ENCODE measurements around the gene ASPRV1. TPM values are rescaled to one million over a fixed set of nuclear protein-coding genes. Genes with fewer than 3 reads are reported as not detected.
"Not testable (repeated sequence)": the region's sequence is repeated elsewhere in the genome, so short reads cannot be mapped to it uniquely, and the experiment has no call there.

Gene ASPRV1
- total and polyA plus RNA-seq, 2 donors (not counting 3 experiments of a cell fraction or from before 2014, with no cell fraction given) = 0.15 to 0.22 TPM

- H2AFZ ChIP-seq (ENCODE audit: low read depth, low read length) = no peak overlapping the region
- CTCF ChIA-PET = no interaction called here
- dilution Hi-C loops (cut with MboI; ENCODE audit: extremely low pct_ligation_motif_present, low sequenced_read_pairs) = no loop called here
Observed at GRCh38 chr2:69952336-69953115, 8.9 kb downstream of the ASPRV1 start.

GRCh38 chr2:69950671-69951070 lies 10.8 kb downstream of the ASPRV1 start:
- peaks cover 17% of the 10 kb centered on the region for H3K4me1 ChIP-seq (ENCODE audit: control insufficient read depth, extremely low read depth, insufficient read depth, low read length)
- POLR2A ChIA-PET = interaction anchor here (0.7 kb wide), 1 partner anchor 73 kb away, joined by 8 read pairs; no protein-coding TSS in a partner anchor
- H3K36me3 ChIP-seq (ENCODE audit: control insufficient read depth in 2 of 2, extremely low read depth in 1 of 2, insufficient read depth in 2 of 2, low read length in 2 of 2); FAIRE-seq; BruUV-seq (replicated peaks); dilution Hi-C loops (cut with MboI; ENCODE audit: extremely low pct_ligation_motif_present, low sequenced_read_pairs); DNase-seq (ENCODE audit: low read depth, low spot score); H3K27me3 ChIP-seq (ENCODE audit: control insufficient read depth in 2 of 2, insufficient read depth in 2 of 2, low read length in 2 of 2); H3K4me2 ChIP-seq (ENCODE audit: insufficient read depth, low read length); intact Hi-C loops (cut with micrococcal nuclease); H2AFZ ChIP-seq (ENCODE audit: low read depth, low read length); H3K79me2 ChIP-seq (ENCODE audit: control insufficient read depth, insufficient read depth, low read length); H3K9me3 ChIP-seq (replicated peaks; ENCODE audit: control insufficient read depth, insufficient read depth, low read length); H3K27ac ChIP-seq (ENCODE audit: insufficient read depth, low read depth, low read length); H3K9ac ChIP-seq (replicated peaks; ENCODE audit: extremely low read depth, insufficient read depth, low read length); H3K4me3 ChIP-seq (replicated peaks in 1 of 3; ENCODE audit: insufficient read depth in 1 of 3, low read depth in 1 of 3, low read length in 3 of 3); CTCF ChIA-PET; H3K9me1 ChIP-seq (replicated peaks; ENCODE audit: control insufficient read depth, extremely low read depth, insufficient read depth, low read length); H4K20me1 ChIP-seq (replicated peaks; ENCODE audit: control insufficient read depth, extremely low read depth, insufficient read depth, low read length): not testable (repeated sequence)

More at GRCh38 chr2:69952336-69953115, 8.9 kb downstream of the ASPRV1 start:
- TF ChIP-seq FOS (IDR thresholded peaks at IDR 0.05; ENCODE audit: borderline replicate concordance, insufficient read depth, low read length) = no peak
- no peak for TF ChIP-seq GATA2 (IDR thresholded peaks at IDR 0.05; ENCODE audit: insufficient read depth, insufficient read length, low read depth, low read length)
- TF ChIP-seq CTCF (IDR thresholded peaks at IDR 0.05; ENCODE audit: extremely low read depth in 1 of 2, insufficient read depth in 1 of 2, low read depth in 1 of 2, low read length in 2 of 2) = no peak
- TF ChIP-seq MAX (IDR thresholded peaks at IDR 0.05; ENCODE audit: insufficient read depth, insufficient read length) = no peak
- no peak for TF ChIP-seq POLR2AphosphoS5 (IDR thresholded peaks at IDR 0.05; ENCODE audit: insufficient read depth, low read depth, low read length)
- H3K79me2 ChIP-seq (ENCODE audit: control insufficient read depth, insufficient read depth, low read length) = no peaks in the 10 kb centered on the region
- no peak overlapping the region for H3K4me3 ChIP-seq (replicated peaks in 1 of 3; ENCODE audit: insufficient read depth in 1 of 3, low read depth in 1 of 3, low read length in 3 of 3)
- H3K9me1 ChIP-seq (replicated peaks; ENCODE audit: control insufficient read depth, extremely low read depth, insufficient read depth, low read length) = no peaks in the 10 kb centered on the region
- no TSS peak for BruUV-seq (replicated peaks)
- H4K20me1 ChIP-seq (replicated peaks; ENCODE audit: control insufficient read depth, extremely low read depth, insufficient read depth, low read length) = no peaks in the 10 kb centered on the region
- FAIRE-seq (no peak), DNase-seq (ENCODE audit: low read depth, low spot score) (no peak)
- peaks cover under 1% of the 10 kb centered on the region for H3K4me1 ChIP-seq (ENCODE audit: control insufficient read depth, extremely low read depth, insufficient read depth, low read length)
- H3K4me2 ChIP-seq (ENCODE audit: insufficient read depth, low read length) = no peak overlapping the region
- peaks cover 7 to 15% of the 10 kb centered on the region in 2 experiments for H3K27me3 ChIP-seq (ENCODE audit: control insufficient read depth in 2 of 2, insufficient read depth in 2 of 2, low read length in 2 of 2)
- no peak overlapping the region for H3K9ac ChIP-seq (replicated peaks; ENCODE audit: extremely low read depth, insufficient read depth, low read length)
- H3K9me3 ChIP-seq (replicated peaks; ENCODE audit: control insufficient read depth, insufficient read depth, low read length) = no peaks in the 10 kb centered on the region
- H3K27ac ChIP-seq (ENCODE audit: insufficient read depth, low read depth, low read length) = no peak overlapping the region
- H3K36me3 ChIP-seq (ENCODE audit: control insufficient read depth in 2 of 2, extremely low read depth in 1 of 2, insufficient read depth in 2 of 2, low read length in 2 of 2) = no peaks in the 10 kb centered on the region
- intact Hi-C loops (cut with micrococcal nuclease) = no loop called here
- POLR2A ChIA-PET = no interaction called here

All from endothelial cell of umbilical vein (primary cell).